Loucy (cell line): ENCODE measurements around the gene HOXB4.
A peak's percentile ranks its signal among the peaks of the same experiment; 100 is the strongest.

Source experiments
- H2AFZ ChIP-seq: fragments of 200-600 bp; sonication (generic); 2 replicates; pipeline ENCODE4 v1.6.0; 2016; ENCODE audit warnings: antibody characterized with exemption, mild to moderate bottlenecking, low read length, moderate library complexity
- H3F3A ChIP-seq: fragments of 200-600 bp; 2 replicates; pipeline ENCODE4 v1.6.0; 2016; ENCODE audit warnings: antibody characterized with exemption, low read depth, mild to moderate bottlenecking
- H3K27me3 ChIP-seq: fragments of 200-600 bp; sonication (generic); 2 replicates; pipeline ENCODE4 v1.6.1; 2014; ENCODE audit warnings: low read length, mild to moderate bottlenecking; ENCODE audit not compliant: insufficient read depth, poor library complexity, severe bottlenecking
- H3K36me3 ChIP-seq: fragments of 200-600 bp; sonication (generic); 2 replicates; pipeline ENCODE4 v1.6.1; 2016; ENCODE audit warnings: low read length; ENCODE audit not compliant: insufficient read depth
- H3K4me1 ChIP-seq: fragments of 200-600 bp; sonication (generic); 2 replicates; pipeline ENCODE4 v1.5.1; 2014; ENCODE audit warnings: low read length, mild to moderate bottlenecking; ENCODE audit not compliant: insufficient read depth, poor library complexity, severe bottlenecking
- H3K4me2 ChIP-seq: fragments of 200-600 bp; sonication (generic); 2 replicates; pipeline ENCODE4 v1.6.0; 2014; ENCODE audit warnings: antibody characterized with exemption, low read length, low read depth, mild to moderate bottlenecking; ENCODE audit not compliant: poor library complexity, severe bottlenecking
- H3K4me3 ChIP-seq: fragments of 200-600 bp; sonication (generic); 2 replicates; pipeline ENCODE4 v1.5.1; 2014; ENCODE audit warnings: low read length, mild to moderate bottlenecking, mixed read lengths; ENCODE audit not compliant: poor library complexity, severe bottlenecking
- H3K79me2 ChIP-seq: fragments of 200-600 bp; sonication (generic); 2 replicates; pipeline ENCODE4 v1.6.1; 2014; ENCODE audit warnings: low read length; ENCODE audit not compliant: insufficient read depth
- H3K9ac ChIP-seq: fragments of 200-600 bp; sonication (generic); 2 replicates; pipeline ENCODE4 v1.6.0; 2014; ENCODE audit warnings: mild to moderate bottlenecking, low read depth, low read length, moderate library complexity; ENCODE audit not compliant: poor library complexity, severe bottlenecking
- H3K9me2 ChIP-seq: fragments of 200-600 bp; sonication (generic); replicated peaks from 2 replicates; pipeline ENCODE4 v1.6.1; 2016; ENCODE audit warnings: low read depth, low read length, mixed read lengths
- H3K9me3 ChIP-seq: fragments of 200-600 bp; sonication (generic); 2 replicates; pipeline ENCODE4 v1.6.1; 2014; ENCODE audit warnings: mild to moderate bottlenecking, antibody characterized with exemption, low read length, low read depth; ENCODE audit not compliant: insufficient read depth
- H4K20me1 ChIP-seq: fragments of 200-600 bp; sonication (generic); 2 replicates; pipeline ENCODE4 v1.6.0; 2014; ENCODE audit warnings: antibody characterized with exemption, low read length, mild to moderate bottlenecking; ENCODE audit not compliant: insufficient read depth, poor library complexity, severe bottlenecking
- EZH2phosphoT487 ChIP-seq: fragments of 200-600 bp; IDR thresholded peaks from 2 replicates; pipeline ENCODE4 v1.6.1; 2018; ENCODE audit warnings: antibody characterized with exemption, mild to moderate bottlenecking, moderate library complexity, borderline replicate concordance
- TF ChIP-seq, protein P1 (sequence below): fragments of 200-600 bp; sonication (generic); conservative IDR thresholded peaks from 2 replicates; pipeline ENCODE4 v1.5.1; 2014; ENCODE audit warnings: mild to moderate bottlenecking, antibody characterized with exemption, low read length

Gene HOXB4

DNA sequence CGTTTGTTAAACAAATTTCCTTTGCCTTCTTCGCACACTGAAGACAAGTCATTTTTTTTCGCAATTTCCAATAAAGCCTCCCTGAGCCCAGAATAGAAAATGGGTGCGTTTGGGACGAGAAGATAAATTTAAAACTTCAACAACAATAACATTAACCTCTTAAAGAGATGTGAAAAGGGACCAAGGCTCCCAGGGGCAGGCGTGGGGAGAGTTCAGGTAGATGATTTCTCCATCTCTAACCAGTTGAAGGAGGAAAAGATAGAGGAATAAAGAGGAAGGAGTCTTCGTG, 1.3 kb upstream of the HOXB4 start:
- Histone ChIP-seq H3K79me2 (peaks cover 98% of the 10 kb centered on the region), H4K20me1 (peaks cover 81% of the 10 kb centered on the region), H3K9me3 (no peaks in the 10 kb centered on the region), H3K4me2 (peak overlapping the region; percentile 98), H3K27me3 (peaks cover 31% of the 10 kb centered on the region), H3F3A (peaks cover 9% of the 10 kb centered on the region; the same call in 1 of the 2 replicates), H3K9ac (peak overlapping the region; percentile 100), H3K4me3 (peak overlapping the region; percentile 89), H3K9me2 (no peaks in the 10 kb centered on the region), H2AFZ (no peak overlapping the region), H3K4me1 (peaks cover 62% of the 10 kb centered on the region), H3K36me3 (peaks cover 60% of the 10 kb centered on the region)
- TF ChIP-seq, protein P1, sequence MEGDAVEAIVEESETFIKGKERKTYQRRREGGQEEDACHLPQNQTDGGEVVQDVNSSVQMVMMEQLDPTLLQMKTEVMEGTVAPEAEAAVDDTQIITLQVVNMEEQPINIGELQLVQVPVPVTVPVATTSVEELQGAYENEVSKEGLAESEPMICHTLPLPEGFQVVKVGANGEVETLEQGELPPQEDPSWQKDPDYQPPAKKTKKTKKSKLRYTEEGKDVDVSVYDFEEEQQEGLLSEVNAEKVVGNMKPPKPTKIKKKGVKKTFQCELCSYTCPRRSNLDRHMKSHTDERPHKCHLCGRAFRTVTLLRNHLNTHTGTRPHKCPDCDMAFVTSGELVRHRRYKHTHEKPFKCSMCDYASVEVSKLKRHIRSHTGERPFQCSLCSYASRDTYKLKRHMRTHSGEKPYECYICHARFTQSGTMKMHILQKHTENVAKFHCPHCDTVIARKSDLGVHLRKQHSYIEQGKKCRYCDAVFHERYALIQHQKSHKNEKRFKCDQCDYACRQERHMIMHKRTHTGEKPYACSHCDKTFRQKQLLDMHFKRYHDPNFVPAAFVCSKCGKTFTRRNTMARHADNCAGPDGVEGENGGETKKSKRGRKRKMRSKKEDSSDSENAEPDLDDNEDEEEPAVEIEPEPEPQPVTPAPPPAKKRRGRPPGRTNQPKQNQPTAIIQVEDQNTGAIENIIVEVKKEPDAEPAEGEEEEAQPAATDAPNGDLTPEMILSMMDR: no peak
- no peak for TF ChIP-seq EZH2phosphoT487

DNA sequence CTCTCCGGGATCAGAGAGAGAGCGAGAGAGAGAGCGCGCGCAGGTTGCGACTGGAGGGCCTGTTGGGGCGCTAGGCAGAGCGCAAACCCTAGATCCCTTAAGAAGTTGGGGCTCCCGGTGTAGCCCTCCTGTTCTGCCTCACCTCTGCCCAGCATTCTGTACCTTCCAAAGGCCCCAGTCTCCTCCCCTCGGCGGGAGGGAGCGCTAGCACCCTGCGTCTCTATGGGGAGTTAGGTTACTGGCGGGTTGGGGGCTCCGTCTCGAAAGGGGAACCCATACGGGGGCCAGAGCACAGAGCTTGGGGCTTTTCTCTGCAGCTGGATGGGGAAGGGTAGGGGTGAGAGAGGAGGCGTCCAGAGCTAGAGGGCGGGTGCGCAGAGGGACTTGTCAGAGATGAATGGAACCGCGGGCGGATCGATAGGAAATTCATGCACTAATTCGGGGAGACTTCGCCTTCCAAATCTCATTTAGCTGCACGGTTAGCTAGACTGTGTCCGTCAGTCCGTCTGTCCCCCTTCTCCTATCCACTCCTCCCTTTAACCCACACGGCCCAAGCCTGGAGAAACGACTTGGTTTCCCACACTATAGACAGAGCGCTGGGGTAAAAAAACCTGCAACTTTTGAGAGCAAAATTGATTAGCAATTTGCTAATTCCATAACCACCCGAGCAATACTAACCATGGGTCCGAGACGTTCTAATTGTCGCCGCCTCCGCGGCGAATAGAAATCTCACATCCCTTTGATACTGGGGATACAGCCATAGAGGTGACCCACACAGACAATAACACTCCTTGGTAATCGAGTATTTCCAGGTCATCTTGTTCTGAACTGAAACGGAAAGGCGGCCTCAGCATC, 693 bp upstream of the HOXB4 start:
- no peak for TF ChIP-seq EZH2phosphoT487
- TF ChIP-seq, protein P1: no peak
- Histone ChIP-seq H4K20me1 (peaks cover 81% of the 10 kb centered on the region), H3K9me2 (no peaks in the 10 kb centered on the region), H3K36me3 (peaks cover 58% of the 10 kb centered on the region), H3K4me2 (peak overlapping the region; percentile 98), H3K79me2 (peaks cover 98% of the 10 kb centered on the region), H3F3A (peaks cover 10% of the 10 kb centered on the region), H3K9ac (peak overlapping the region; percentile 100), H2AFZ (no peak overlapping the region), H3K9me3 (no peaks in the 10 kb centered on the region), H3K4me1 (peaks cover 62% of the 10 kb centered on the region), H3K27me3 (peaks cover 31% of the 10 kb centered on the region), H3K4me3 (peak overlapping the region; percentile 89)

- TF ChIP-seq, protein P1: no peak
- TF ChIP-seq EZH2phosphoT487: peak; percentile 63; the same call in 1 of the 2 replicates
- peaks cover 58% of the 10 kb centered on the region for H3K36me3 ChIP-seq
- peak overlapping the region; percentile 89 for H3K4me3 ChIP-seq
- peak overlapping the region; percentile 95 for H3K9ac ChIP-seq
- H3K4me1 ChIP-seq: peaks cover 66% of the 10 kb centered on the region
- H3K27me3 ChIP-seq: peaks cover 21% of the 10 kb centered on the region
- H3F3A ChIP-seq: peaks cover 12% of the 10 kb centered on the region
- peaks cover 77% of the 10 kb centered on the region for H4K20me1 ChIP-seq
- H3K4me2 ChIP-seq: peak overlapping the region; percentile 98
- H3K79me2 ChIP-seq: peaks cover 98% of the 10 kb centered on the region
- no peak overlapping the region for H2AFZ ChIP-seq
- H3K9me3 ChIP-seq: no peaks in the 10 kb centered on the region
- no peaks in the 10 kb centered on the region for H3K9me2 ChIP-seq
These were observed 712 bp downstream of the HOXB4 start for GRCh38 chr17:48577330-48577945.
